Endodermal cell (in vitro differentiated cells): Measurements from ENCODE around the gene FBXO2. TPM values are rescaled to one million over a fixed set of nuclear protein-coding genes. Genes with fewer than 3 reads are reported as not detected.

ENCODE experiments used
- DNase-seq: peaks from one replicate; pipeline ENCODE4 v3.0.0-alpha.2; 2017
- H3K27ac ChIP-seq: 2 replicates; pipeline ENCODE4 v1.5.1; 2013; ENCODE audit warnings: mild to moderate bottlenecking, low read depth, low read length, moderate library complexity
- H3K27me3 ChIP-seq: 2 replicates; pipeline ENCODE4 v1.6.1; 2013; ENCODE audit warnings: mild to moderate bottlenecking, low read length, moderate library complexity; ENCODE audit not compliant: insufficient read depth, control insufficient read depth, poor library complexity, severe bottlenecking
- H3K36me3 ChIP-seq: 2 replicates; pipeline ENCODE4 v1.7.0; 2013; ENCODE audit warnings: mild to moderate bottlenecking, low read length, moderate library complexity; ENCODE audit not compliant: control insufficient read depth, insufficient read depth
- H3K4me1 ChIP-seq: one replicate; pipeline ENCODE4 v1.7.0; 2013; ENCODE audit warnings: low read length; ENCODE audit not compliant: control insufficient read depth, insufficient read depth
- H3K4me3 ChIP-seq: 2 replicates; pipeline ENCODE4 v1.5.1; 2013; ENCODE audit warnings: mild to moderate bottlenecking, low read length, moderate library complexity
- H3K9ac ChIP-seq: 2 replicates; pipeline ENCODE4 v1.6.1; 2013; ENCODE audit warnings: mild to moderate bottlenecking, low read length, moderate library complexity; ENCODE audit not compliant: poor library complexity, severe bottlenecking; ENCODE audit errors: extremely low read depth
- H3K9me3 ChIP-seq: 2 replicates; pipeline ENCODE4 v1.6.1; 2013; ENCODE audit warnings: mild to moderate bottlenecking, low read length, moderate library complexity; ENCODE audit not compliant: control insufficient read depth
- H3K27ac Mint-ChIP-seq: 2 replicates; pipeline ENCODE4 v1.8.0; 2020; ENCODE audit warnings: mixed read lengths
- H3K27me3 Mint-ChIP-seq: 2 replicates; pipeline ENCODE4 v1.8.0; 2021; ENCODE audit warnings: mild to moderate bottlenecking, mixed read lengths; ENCODE audit not compliant: insufficient read depth
- H3K36me3 Mint-ChIP-seq: 2 replicates; pipeline ENCODE4 v1.8.0; 2020; ENCODE audit warnings: low read depth, mixed read lengths
- H3K4me1 Mint-ChIP-seq: 2 replicates; pipeline ENCODE4 v1.8.0; 2020; ENCODE audit warnings: mixed read lengths
- H3K4me3 Mint-ChIP-seq: 2 replicates; pipeline ENCODE4 v1.8.0; 2020; ENCODE audit warnings: mild to moderate bottlenecking, moderate library complexity, mixed read lengths
- H3K9me3 Mint-ChIP-seq: 2 replicates; pipeline ENCODE4 v1.8.0; 2020; ENCODE audit warnings: mild to moderate bottlenecking, mixed read lengths
- CTCF ChIP-seq: fragments of 200-600 bp; sonication (generic); conservative IDR thresholded peaks from 2 replicates; pipeline ENCODE4 v1.5.0; 2021; ENCODE audit warnings: antibody characterized with exemption, mild to moderate bottlenecking
- WGBS, 2 experiments: methylation state at CpG; one replicate each; pipeline versions ENCODE4 v1.1.5 to v1.1.7; 2013; ENCODE audit warnings: missing lambda C conversion rate in 2 of 2, mixed read lengths in 1 of 2; ENCODE audit not compliant: insufficient coverage in 1 of 2, insufficient read length in 1 of 2; 5-methylcytosine and 5-hydroxymethylcytosine counted together
- total RNA-seq, 2 donors: library from RNA; stranded (reverse); fragmentation: NEBNext Ultra II Directional in 1 of 2; extraction: Animal tissue kit (Norgen Biotek cat#: 25700) in 1 of 2; gene quantifications; 2 replicates in 1 of 2; 3 replicates in 1 of 2; pipeline ENCODE4 v1.2.1, GENCODE V29; 2021

FBXO2 gene
- total RNA-seq, 2 donors from 2014 or later, result 14.1 to 32.0 TPM

- Mint-ChIP-seq H3K9me3 (no peaks in the 10 kb centered on the region), H3K4me1 (peaks cover 3% of the 10 kb centered on the region), H3K27ac (no peak overlapping the region), H3K36me3 (peaks cover 46% of the 10 kb centered on the region), H3K27me3 (peaks cover 25% of the 10 kb centered on the region), H3K4me3 (no peak overlapping the region)
- no peak for TF ChIP-seq CTCF
- Histone ChIP-seq H3K27me3 (peaks cover 13% of the 10 kb centered on the region), H3K27ac (no peak overlapping the region), H3K36me3 (peaks cover 7% of the 10 kb centered on the region), H3K4me1 (peaks cover 7% of the 10 kb centered on the region), H3K9ac (no peak overlapping the region), H3K9me3 (no peaks in the 10 kb centered on the region), H3K4me3 (no peak overlapping the region)
- WGBS, 2 experiments, result 94 to 97% methylated on average over 17 to 23 of the region's 23 CpGs
- no peak for DNase-seq
Observed at GRCh38 chr1:11658542-11658941, 4.3 kb upstream of the FBXO2 start.

- Histone ChIP-seq H3K9me3 (no peaks in the 10 kb centered on the region), H3K27ac (no peak overlapping the region), H3K27me3 (peaks cover 19% of the 10 kb centered on the region), H3K36me3 (peaks cover 7% of the 10 kb centered on the region), H3K4me3 (no peak overlapping the region), H3K4me1 (peaks cover 7% of the 10 kb centered on the region), H3K9ac (no peak overlapping the region)
- no peak for TF ChIP-seq CTCF
- WGBS, 2 experiments, result 80 to 95% methylated on average over 1 to 4 of the region's 6 CpGs
- Mint-ChIP-seq H3K36me3 (peaks cover 39% of the 10 kb centered on the region), H3K9me3 (no peaks in the 10 kb centered on the region), H3K4me3 (no peak overlapping the region), H3K27ac (no peak overlapping the region), H3K27me3 (peaks cover 25% of the 10 kb centered on the region), H3K4me1 (peaks cover 3% of the 10 kb centered on the region)
- DNase-seq, result no peak
Observed at GRCh38 chr1:11657654-11658053, 3.4 kb upstream of the FBXO2 start.

GRCh38 chr1:11654939-11655808, 945 bp upstream of the FBXO2 start:
- peak; percentile 27 for TF ChIP-seq CTCF
- Histone ChIP-seq H3K27ac (no peak overlapping the region), H3K4me1 (peaks cover 7% of the 10 kb centered on the region), H3K27me3 (peaks cover 44% of the 10 kb centered on the region), H3K4me3 (peak overlapping the region; percentile 66), H3K9me3 (no peaks in the 10 kb centered on the region), H3K9ac (no peak overlapping the region), H3K36me3 (peaks cover 7% of the 10 kb centered on the region)
- 11 to 36% methylated on average over 8 to 45 of the region's 45 CpGs for WGBS, 2 experiments
- peaks cover 25% of the 10 kb centered on the region for H3K36me3 Mint-ChIP-seq
- H3K27me3 Mint-ChIP-seq, result peaks cover 38% of the 10 kb centered on the region
- H3K27ac Mint-ChIP-seq, result no peak overlapping the region
- H3K9me3 Mint-ChIP-seq, result no peaks in the 10 kb centered on the region
- peak overlapping the region; percentile 59 for H3K4me3 Mint-ChIP-seq
- DNase-seq, result peak; percentile 72
- no peaks in the 10 kb centered on the region for H3K4me1 Mint-ChIP-seq
